Ovary (tissue), 3 donors: ENCODE results near the gene RAP1GAP.

Source experiments
- CTCF ChIP-seq, 3 donors: fragments of 450-650 bp in 2 of 3; fragments of 200-600 bp in 1 of 3; IDR thresholded peaks; one replicate each; pipeline versions ENCODE4 v1.5.1 to v1.8.0; 2016 to 2022; ENCODE audit warnings: antibody characterized with exemption in 3 of 3, mild to moderate bottlenecking in 1 of 3
- POLR2A ChIP-seq: fragments of 450-650 bp; IDR thresholded peaks from one replicate; pipeline ENCODE4 v1.6.1; 2017; ENCODE audit warnings: antibody characterized with exemption, mild to moderate bottlenecking, moderate library complexity
- donor health status: DM: no; HTN: no; CAD: no.

GRCh38 chr1:21637514-21637913, 31.6 kb downstream of the RAP1GAP start:
- no peak for TF ChIP-seq CTCF (IDR thresholded peaks at IDR 0.05)
- no peak for TF ChIP-seq POLR2A
